SU-DHL-6 (cell line): Measurements from ENCODE around the gene ACSS1.

Source experiments
- H2AFZ ChIP-seq: fragments of 200-600 bp; sonication (generic); 2 replicates; pipeline ENCODE4 v1.6.1; 2014; ENCODE audit warnings: low read depth, mild to moderate bottlenecking, moderate library complexity, mixed read lengths, antibody characterized with exemption, low read length; ENCODE audit not compliant: severe bottlenecking
- H3F3A ChIP-seq: fragments of 200-600 bp; shearing (Covaris generic); 2 replicates; pipeline ENCODE4 v1.6.0; 2016; ENCODE audit warnings: antibody characterized with exemption, mild to moderate bottlenecking; ENCODE audit not compliant: insufficient read depth
- H3K27ac ChIP-seq: fragments of 200-600 bp; sonication (generic); 2 replicates; pipeline ENCODE4 v1.5.1; 2016; ENCODE audit warnings: low read depth, mild to moderate bottlenecking, low read length, moderate library complexity, mixed read lengths
- H3K27me3 ChIP-seq: fragments of 200-600 bp; sonication (generic), shearing (Covaris generic); 2 replicates; pipeline ENCODE4 v1.6.0; 2014; ENCODE audit warnings: mild to moderate bottlenecking, low read length
- H3K36me3 ChIP-seq: fragments of 200-600 bp; sonication (generic); 2 replicates; pipeline ENCODE4 v1.6.1; 2014; ENCODE audit warnings: mild to moderate bottlenecking, low read length, mixed read lengths
- H3K4me2 ChIP-seq: fragments of 300-600, 200-600 bp; shearing (Covaris generic), sonication (generic); 2 replicates; pipeline ENCODE4 v1.6.0; 2014; ENCODE audit warnings: low read length, low read depth, mild to moderate bottlenecking; ENCODE audit not compliant: poor library complexity, severe bottlenecking
- H3K4me3 ChIP-seq: fragments of 200-600 bp; sonication (generic); 2 replicates; pipeline ENCODE4 v1.5.1; 2014; ENCODE audit warnings: antibody characterized with exemption, low read length, mild to moderate bottlenecking, mixed read lengths; ENCODE audit not compliant: insufficient read depth, poor library complexity, severe bottlenecking
- H3K79me2 ChIP-seq: fragments of 200-600 bp; sonication (generic); 2 replicates; pipeline ENCODE4 v1.6.1; 2014; ENCODE audit warnings: mild to moderate bottlenecking, low read length, moderate library complexity; ENCODE audit not compliant: insufficient read depth
- H3K9ac ChIP-seq: fragments of 200-600 bp; sonication (generic); 2 replicates; pipeline ENCODE4 v1.7.0; 2014; ENCODE audit warnings: mild to moderate bottlenecking, low read length
- H3K9me2 ChIP-seq: fragments of 200-600 bp; sonication (generic); replicated peaks from 2 replicates; pipeline ENCODE4 v1.6.1; 2014; ENCODE audit warnings: low read length; ENCODE audit not compliant: insufficient read depth
- H3K9me3 ChIP-seq: fragments of 200-600 bp; sonication (generic); 2 replicates; pipeline ENCODE4 v1.6.1; 2014; ENCODE audit warnings: low read length, mixed read lengths; ENCODE audit not compliant: insufficient read depth
- H4K20me1 ChIP-seq: fragments of 200-600 bp; sonication (generic); 2 replicates; pipeline ENCODE4 v1.6.1; 2014; ENCODE audit warnings: low read depth, mild to moderate bottlenecking, antibody characterized with exemption, low read length, moderate library complexity, mixed read lengths
- EZH2phosphoT487 ChIP-seq: fragments of 200-600 bp; sonication (generic), shearing (Covaris generic); conservative IDR thresholded peaks from 2 replicates; pipeline ENCODE4 v1.6.1; 2018; ENCODE audit warnings: mild to moderate bottlenecking, antibody characterized with exemption, low read length, moderate library complexity, mixed read lengths
- TF ChIP-seq, protein P1 (sequence below): fragments of 200-600 bp; sonication (generic); IDR thresholded peaks from one replicate; pipeline ENCODE4 v1.5.1; 2017; ENCODE audit warnings: antibody characterized with exemption, mild to moderate bottlenecking, low read length, moderate library complexity; ENCODE audit not compliant: insufficient read depth, poor library complexity, severe bottlenecking

The ACSS1 gene

DNA sequence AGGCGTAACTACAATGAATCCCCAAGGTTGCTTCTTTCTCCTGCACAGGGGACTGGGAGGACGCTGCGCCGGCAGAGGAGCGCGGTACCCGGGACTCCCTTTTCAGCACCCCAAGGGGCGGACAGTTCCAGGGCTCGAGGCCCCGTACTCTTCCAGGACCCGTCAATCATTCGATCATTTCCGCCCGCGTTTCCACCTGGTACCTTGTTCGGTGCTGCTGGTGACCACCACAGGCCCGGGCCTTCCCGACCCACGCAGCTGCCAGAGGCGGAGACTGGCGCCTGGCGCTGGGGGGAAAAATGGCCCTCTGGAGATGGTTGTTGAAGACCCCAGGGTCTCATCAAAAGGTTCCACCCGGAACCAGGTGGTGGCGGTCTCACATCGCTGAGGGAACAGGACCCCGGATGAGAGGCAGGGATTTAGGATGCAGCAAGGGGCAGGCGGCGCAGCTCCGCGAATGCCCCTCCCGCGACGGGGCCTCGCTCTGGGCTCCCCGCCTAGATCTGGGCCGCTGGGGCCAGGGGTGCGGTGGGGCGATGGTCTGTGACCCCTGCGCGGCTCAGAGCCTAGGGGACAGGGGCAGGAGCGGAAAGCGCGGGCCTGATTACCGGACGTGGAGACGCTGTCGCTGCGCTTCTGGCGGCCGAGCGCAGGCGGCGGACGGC lies 23.3 kb upstream of the ACSS1 start:
- Histone ChIP-seq H3K9me2 (no peaks in the 10 kb centered on the region), H4K20me1 (no peaks in the 10 kb centered on the region), H3K9ac (no peak overlapping the region), H3K36me3 (no peaks in the 10 kb centered on the region), H3K79me2 (no peaks in the 10 kb centered on the region), H3K27me3 (no peaks in the 10 kb centered on the region), H3F3A (no peaks in the 10 kb centered on the region), H3K4me2 (no peak overlapping the region), H3K27ac (no peak overlapping the region), H2AFZ (no peak overlapping the region), H3K9me3 (no peaks in the 10 kb centered on the region), H3K4me3 (no peak overlapping the region)
- TF ChIP-seq, protein P1, sequence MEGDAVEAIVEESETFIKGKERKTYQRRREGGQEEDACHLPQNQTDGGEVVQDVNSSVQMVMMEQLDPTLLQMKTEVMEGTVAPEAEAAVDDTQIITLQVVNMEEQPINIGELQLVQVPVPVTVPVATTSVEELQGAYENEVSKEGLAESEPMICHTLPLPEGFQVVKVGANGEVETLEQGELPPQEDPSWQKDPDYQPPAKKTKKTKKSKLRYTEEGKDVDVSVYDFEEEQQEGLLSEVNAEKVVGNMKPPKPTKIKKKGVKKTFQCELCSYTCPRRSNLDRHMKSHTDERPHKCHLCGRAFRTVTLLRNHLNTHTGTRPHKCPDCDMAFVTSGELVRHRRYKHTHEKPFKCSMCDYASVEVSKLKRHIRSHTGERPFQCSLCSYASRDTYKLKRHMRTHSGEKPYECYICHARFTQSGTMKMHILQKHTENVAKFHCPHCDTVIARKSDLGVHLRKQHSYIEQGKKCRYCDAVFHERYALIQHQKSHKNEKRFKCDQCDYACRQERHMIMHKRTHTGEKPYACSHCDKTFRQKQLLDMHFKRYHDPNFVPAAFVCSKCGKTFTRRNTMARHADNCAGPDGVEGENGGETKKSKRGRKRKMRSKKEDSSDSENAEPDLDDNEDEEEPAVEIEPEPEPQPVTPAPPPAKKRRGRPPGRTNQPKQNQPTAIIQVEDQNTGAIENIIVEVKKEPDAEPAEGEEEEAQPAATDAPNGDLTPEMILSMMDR: no peak
- no peak for TF ChIP-seq EZH2phosphoT487

DNA sequence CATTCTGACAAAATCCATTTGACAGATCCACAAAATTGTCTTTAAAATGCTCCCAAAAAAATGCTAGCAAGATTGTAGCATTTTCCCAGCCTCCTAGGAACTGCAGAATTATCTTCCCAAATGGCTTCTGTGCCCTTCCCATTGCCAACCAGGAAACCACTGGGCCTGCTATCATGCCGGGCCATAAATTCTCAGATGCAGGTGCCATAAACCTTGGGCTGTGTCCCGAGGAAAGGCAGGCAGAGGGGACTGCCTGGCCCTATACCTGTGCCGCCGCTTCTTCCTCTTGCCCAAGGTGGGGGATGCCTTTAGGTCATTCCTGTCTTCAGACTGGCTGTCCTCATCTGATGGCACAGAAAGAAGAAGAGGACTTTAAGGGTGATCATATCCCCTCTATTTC lies 21.2 kb upstream of the ACSS1 start:
- Histone ChIP-seq H3K79me2 (no peaks in the 10 kb centered on the region), H3K36me3 (no peaks in the 10 kb centered on the region), H3K4me2 (no peak overlapping the region), H3K4me3 (no peak overlapping the region), H3K27ac (no peak overlapping the region), H2AFZ (no peak overlapping the region), H3K9me2 (no peaks in the 10 kb centered on the region), H3F3A (no peaks in the 10 kb centered on the region), H4K20me1 (no peaks in the 10 kb centered on the region), H3K9me3 (no peaks in the 10 kb centered on the region), H3K27me3 (no peaks in the 10 kb centered on the region), H3K9ac (no peak overlapping the region)
- TF ChIP-seq, protein P1: no peak
- no peak for TF ChIP-seq EZH2phosphoT487

DNA sequence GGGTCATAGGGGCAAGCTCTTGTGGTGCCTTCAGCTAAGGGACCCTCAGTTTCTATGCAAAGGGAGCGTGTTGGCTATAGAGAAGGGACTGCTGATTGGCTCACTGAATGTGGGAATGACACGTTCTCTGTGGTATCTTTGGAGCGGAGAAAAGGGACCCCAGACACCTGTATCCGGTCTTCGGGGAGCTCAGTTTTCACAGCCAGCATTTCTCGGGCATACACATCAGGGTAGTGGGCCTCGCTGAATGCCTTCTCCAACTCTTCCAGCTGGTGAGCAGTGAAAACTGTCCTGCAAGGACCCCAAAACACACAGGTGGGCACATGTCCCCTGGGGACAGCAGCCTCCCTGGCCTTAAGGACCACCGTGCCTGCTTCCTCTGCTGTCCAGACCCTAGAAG lies 20.7 kb upstream of the ACSS1 start:
- Histone ChIP-seq H3K9me3 (no peaks in the 10 kb centered on the region), H3K36me3 (no peaks in the 10 kb centered on the region), H3K27me3 (no peaks in the 10 kb centered on the region), H2AFZ (no peak overlapping the region), H3F3A (no peaks in the 10 kb centered on the region), H3K4me3 (no peak overlapping the region), H3K9me2 (no peaks in the 10 kb centered on the region), H3K9ac (no peak overlapping the region), H3K27ac (no peak overlapping the region), H4K20me1 (no peaks in the 10 kb centered on the region), H3K4me2 (no peak overlapping the region), H3K79me2 (no peaks in the 10 kb centered on the region)
- no peak for TF ChIP-seq EZH2phosphoT487
- TF ChIP-seq, protein P1: no peak
